Stimulated activated naive CD8-positive, alpha-beta T cell treated with anti-CD3 and anti-CD28 coated beads, Interleukin-15, Interleukin-2, amounts not matched to agents 100 ng/mL and 50 ng/mL, for 24 hours (primary cell): Measurements from ENCODE around the gene NCR3LG1.
A peak's percentile ranks its signal among the peaks of the same experiment; 100 is the strongest.

Experiments used
- H3K27ac Mint-ChIP-seq: one replicate; pipeline ENCODE4 v1.8.0; 2021; ENCODE audit warnings: mild to moderate bottlenecking, mixed read lengths
- H3K27me3 Mint-ChIP-seq: one replicate; pipeline ENCODE4 v1.8.0; 2021; ENCODE audit warnings: mixed read lengths
- H3K36me3 Mint-ChIP-seq: one replicate; pipeline ENCODE4 v1.8.0; 2021; ENCODE audit warnings: low read depth, mixed read lengths
- H3K4me1 Mint-ChIP-seq: one replicate; pipeline ENCODE4 v1.8.0; 2021; ENCODE audit warnings: low read depth, mixed read lengths
- H3K4me3 Mint-ChIP-seq: one replicate; pipeline ENCODE4 v1.8.0; 2021; ENCODE audit warnings: mild to moderate bottlenecking, mixed read lengths
- H3K9me3 Mint-ChIP-seq: one replicate; pipeline ENCODE4 v1.8.0; 2021; ENCODE audit warnings: mixed read lengths

The NCR3LG1 gene

GRCh38 chr11:17385492-17385891, 33.9 kb downstream of the NCR3LG1 start:
- no peaks in the 10 kb centered on the region for H3K36me3 Mint-ChIP-seq
- no peaks in the 10 kb centered on the region for H3K27me3 Mint-ChIP-seq
- no peak overlapping the region for H3K4me3 Mint-ChIP-seq
- H3K27ac Mint-ChIP-seq = no peak overlapping the region
- H3K4me1 Mint-ChIP-seq = no peaks in the 10 kb centered on the region
- no peaks in the 10 kb centered on the region for H3K9me3 Mint-ChIP-seq

- H3K4me3 Mint-ChIP-seq = no peak overlapping the region
- H3K27me3 Mint-ChIP-seq = no peaks in the 10 kb centered on the region
- no peaks in the 10 kb centered on the region for H3K4me1 Mint-ChIP-seq
- no peaks in the 10 kb centered on the region for H3K36me3 Mint-ChIP-seq
- no peak overlapping the region for H3K27ac Mint-ChIP-seq
- H3K9me3 Mint-ChIP-seq = no peaks in the 10 kb centered on the region
These were observed 34.3 kb downstream of the NCR3LG1 start for GRCh38 chr11:17385926-17386325.

- no peaks in the 10 kb centered on the region for H3K4me1 Mint-ChIP-seq
- no peaks in the 10 kb centered on the region for H3K27me3 Mint-ChIP-seq
- H3K27ac Mint-ChIP-seq = no peak overlapping the region
- H3K4me3 Mint-ChIP-seq = no peak overlapping the region
- no peaks in the 10 kb centered on the region for H3K36me3 Mint-ChIP-seq
- no peaks in the 10 kb centered on the region for H3K9me3 Mint-ChIP-seq
These were observed 34.9 kb downstream of the NCR3LG1 start for GRCh38 chr11:17386331-17387084.

- no peaks in the 10 kb centered on the region for H3K27me3 Mint-ChIP-seq
- no peak overlapping the region for H3K4me3 Mint-ChIP-seq
- H3K27ac Mint-ChIP-seq = no peak overlapping the region
- no peaks in the 10 kb centered on the region for H3K4me1 Mint-ChIP-seq
- H3K9me3 Mint-ChIP-seq = no peaks in the 10 kb centered on the region
- no peaks in the 10 kb centered on the region for H3K36me3 Mint-ChIP-seq
These were observed 35.7 kb downstream of the NCR3LG1 start for GRCh38 chr11:17387254-17387653.

- H3K27ac Mint-ChIP-seq = no peak overlapping the region
- H3K4me1 Mint-ChIP-seq = no peaks in the 10 kb centered on the region
- no peak overlapping the region for H3K4me3 Mint-ChIP-seq
- no peaks in the 10 kb centered on the region for H3K9me3 Mint-ChIP-seq
- no peaks in the 10 kb centered on the region for H3K36me3 Mint-ChIP-seq
- no peaks in the 10 kb centered on the region for H3K27me3 Mint-ChIP-seq
These were observed 36.2 kb downstream of the NCR3LG1 start for GRCh38 chr11:17387811-17388210.

- no peaks in the 10 kb centered on the region for H3K9me3 Mint-ChIP-seq
These were observed 37.1 kb downstream of the NCR3LG1 start, which contains the start of gene KCNJ11 for GRCh38 chr11:17388609-17389210. KCNJ11 (minus strand) TSS chr11:17388659; CDS start chr11:17388091, 568 bp downstream.

GRCh38 chr11:17389211-17389956, 37.8 kb downstream of the NCR3LG1 start:
- Mint-ChIP-seq H3K4me3 (peak overlapping the region; percentile 66), H3K36me3 (no peaks in the 10 kb centered on the region), H3K27ac (no peak overlapping the region), H3K27me3 (no peaks in the 10 kb centered on the region), H3K4me1 (no peaks in the 10 kb centered on the region), H3K9me3 (no peaks in the 10 kb centered on the region)

More at GRCh38 chr11:17388609-17389210, 37.1 kb downstream of the NCR3LG1 start, which contains the start of gene KCNJ11:
- Mint-ChIP-seq H3K36me3 (no peaks in the 10 kb centered on the region), H3K4me1 (no peaks in the 10 kb centered on the region), H3K4me3 (peak within 1 kb of the TSS; percentile 66), H3K27ac (no peak within 1 kb of the TSS), H3K27me3 (no peaks in the 10 kb centered on the region)

- H3K4me1 Mint-ChIP-seq = no peaks in the 10 kb centered on the region
- no peaks in the 10 kb centered on the region for H3K27me3 Mint-ChIP-seq
- H3K36me3 Mint-ChIP-seq = no peaks in the 10 kb centered on the region
- H3K27ac Mint-ChIP-seq = no peak overlapping the region
- peak overlapping the region; percentile 66 for H3K4me3 Mint-ChIP-seq
- H3K9me3 Mint-ChIP-seq = no peaks in the 10 kb centered on the region
These were observed 38.5 kb downstream of the NCR3LG1 start for GRCh38 chr11:17389957-17390649.

GRCh38 chr11:17391493-17392355, 40.1 kb downstream of the NCR3LG1 start:
- no peak overlapping the region for H3K27ac Mint-ChIP-seq
- no peaks in the 10 kb centered on the region for H3K4me1 Mint-ChIP-seq

GRCh38 chr11:17392872-17393271, 41.3 kb downstream of the NCR3LG1 start:
- H3K27ac Mint-ChIP-seq = no peak overlapping the region
- no peaks in the 10 kb centered on the region for H3K36me3 Mint-ChIP-seq
- no peaks in the 10 kb centered on the region for H3K27me3 Mint-ChIP-seq
- H3K4me1 Mint-ChIP-seq = no peaks in the 10 kb centered on the region
- no peaks in the 10 kb centered on the region for H3K9me3 Mint-ChIP-seq
- H3K4me3 Mint-ChIP-seq = no peak overlapping the region

More at GRCh38 chr11:17391493-17392355, 40.1 kb downstream of the NCR3LG1 start:
- Mint-ChIP-seq H3K27me3 (no peaks in the 10 kb centered on the region), H3K4me3 (no peak overlapping the region), H3K36me3 (no peaks in the 10 kb centered on the region), H3K9me3 (no peaks in the 10 kb centered on the region)

GRCh38 chr11:17393472-17393871, 41.9 kb downstream of the NCR3LG1 start:
- Mint-ChIP-seq H3K9me3 (no peaks in the 10 kb centered on the region), H3K36me3 (no peaks in the 10 kb centered on the region), H3K4me1 (no peaks in the 10 kb centered on the region), H3K27me3 (no peaks in the 10 kb centered on the region), H3K27ac (no peak overlapping the region), H3K4me3 (no peak overlapping the region)

GRCh38 chr11:17394743-17395390, 43.3 kb downstream of the NCR3LG1 start:
- no peaks in the 10 kb centered on the region for H3K9me3 Mint-ChIP-seq
- H3K27ac Mint-ChIP-seq = no peak overlapping the region
- no peaks in the 10 kb centered on the region for H3K36me3 Mint-ChIP-seq
- no peaks in the 10 kb centered on the region for H3K27me3 Mint-ChIP-seq
- H3K4me1 Mint-ChIP-seq = no peaks in the 10 kb centered on the region
- H3K4me3 Mint-ChIP-seq = no peak overlapping the region

GRCh38 chr11:17395554-17395961, 44.0 kb downstream of the NCR3LG1 start:
- Mint-ChIP-seq H3K9me3 (no peaks in the 10 kb centered on the region), H3K4me3 (no peak overlapping the region), H3K27ac (no peak overlapping the region), H3K36me3 (no peaks in the 10 kb centered on the region), H3K27me3 (no peaks in the 10 kb centered on the region), H3K4me1 (no peaks in the 10 kb centered on the region)
